ENCODE data around the gene CCR5.

The CCR5 gene

GRCh38 chr3:46361408-46362283 is 9.1 kb upstream of the CCR5 start (continued):
- TF ChIP-seq ZNF18 (tag by site-specific recombination; IDR thresholded peaks at IDR 0.05) (no peak), ZBTB7A (tag by site-specific recombination; IDR thresholded peaks at IDR 0.05; ENCODE audit: low read depth) (no peak), ZNF416 (tag by site-specific recombination; IDR thresholded peaks at IDR 0.05) (no peak), ZNF645 (tag by site-specific recombination; IDR thresholded peaks at IDR 0.05) (no peak), KLF16 (tag by site-specific recombination; IDR thresholded peaks at IDR 0.05) (no peak), ZFHX2 (tag by site-specific recombination; conservative IDR thresholded peaks at IDR 0.05) (no peak), ZNF433 (tag by site-specific recombination; IDR thresholded peaks at IDR 0.05; ENCODE audit: low read depth) (no peak), ZNF521 (tag by site-specific recombination; IDR thresholded peaks at IDR 0.05) (no peak), SP2 (tag by site-specific recombination; IDR thresholded peaks at IDR 0.05) (no peak), ZNF354C (tag by site-specific recombination; IDR thresholded peaks at IDR 0.05; ENCODE audit: borderline replicate concordance, low read depth) (no peak), ZNF280C (tag by site-specific recombination; IDR thresholded peaks at IDR 0.05) (no peak), PBX3 (CRISPR knock-in tag; IDR thresholded peaks at IDR 0.05) (no peak), ZNF830 (tag by site-specific recombination; IDR thresholded peaks at IDR 0.05; ENCODE audit: low read depth) (no peak), ZIC2 (tag by site-specific recombination; IDR thresholded peaks at IDR 0.05) (peak; percentile 45; the same call in 1 of the 2 replicates), ZBTB21 (tag by site-specific recombination; IDR thresholded peaks at IDR 0.05) (peak; percentile 74), SP3 (tag by site-specific recombination; IDR thresholded peaks at IDR 0.05) (no peak), ZNF585B (tag by site-specific recombination; IDR thresholded peaks at IDR 0.05) (no peak), PRDM2 (tag by site-specific recombination; IDR thresholded peaks at IDR 0.05; ENCODE audit: borderline replicate concordance) (no peak), ZNF184 (tag by site-specific recombination; IDR thresholded peaks at IDR 0.05) (no peak), ZNF211 (tag by site-specific recombination; IDR thresholded peaks at IDR 0.05; ENCODE audit: low read depth) (no peak), ZBTB49 (tag by site-specific recombination; IDR thresholded peaks at IDR 0.05; ENCODE audit: low read depth) (no peak), PATZ1 (tag by site-specific recombination; IDR thresholded peaks at IDR 0.05) (no peak)
